Measurements from ENCODE around the gene PER1. TPM values are rescaled to one million over a fixed set of nuclear protein-coding genes. Genes with fewer than 3 reads are reported as not detected.

The PER1 gene
- total RNA-seq, 4 donors from 2014 or later: 55.9 to 211 (median 109) TPM

GRCh38 chr17:8140065-8141029, 11.9 kb downstream of the PER1 start:
- Histone ChIP-seq H3K4me1 (peaks cover 7 to 27% (median 19%) of the 10 kb centered on the region in 4 donors), H3K36me3 (peaks cover 0 to 57% (median 27%) of the 10 kb centered on the region in 4 donors), H3K27me3 (no peaks in the 10 kb centered on the region), H3K27ac (peak overlapping the region; percentile 86 to 93 (median 90)), H3K4me3 (no peak overlapping the region), H3K9me3 (no peaks in the 10 kb centered on the region)
- 88 to 89% methylated on average over 4 to 18 of the region's 18 CpGs for WGBS, 2 donors (ENCODE audit: low coverage in 1 of 2)
- in situ Hi-C loops (cut with MboI; ENCODE audit: low pct_ligation_motif_present in 1 of 4, low pct_unique_long_range_greater_than_20kb in 1 of 4, low sequenced_read_pairs in 3 of 4) (loop anchor here in 1 of 4 donors (25.0 kb wide), 1 partner anchor 903 kb away; the partner anchor contains the start of genes DVL2, GABARAP and PHF23), intact Hi-C loops (cut with DNase I; ENCODE audit: low total_unique reads) (no loop called here)
- DNase-seq: no peak
- TF ChIP-seq POLR2AphosphoS5 (IDR thresholded peaks at IDR 0.05) (peak in 1 of 3 donors; percentile 6), POLR2A (IDR thresholded peaks at IDR 0.05) (no peak)

DNA sequence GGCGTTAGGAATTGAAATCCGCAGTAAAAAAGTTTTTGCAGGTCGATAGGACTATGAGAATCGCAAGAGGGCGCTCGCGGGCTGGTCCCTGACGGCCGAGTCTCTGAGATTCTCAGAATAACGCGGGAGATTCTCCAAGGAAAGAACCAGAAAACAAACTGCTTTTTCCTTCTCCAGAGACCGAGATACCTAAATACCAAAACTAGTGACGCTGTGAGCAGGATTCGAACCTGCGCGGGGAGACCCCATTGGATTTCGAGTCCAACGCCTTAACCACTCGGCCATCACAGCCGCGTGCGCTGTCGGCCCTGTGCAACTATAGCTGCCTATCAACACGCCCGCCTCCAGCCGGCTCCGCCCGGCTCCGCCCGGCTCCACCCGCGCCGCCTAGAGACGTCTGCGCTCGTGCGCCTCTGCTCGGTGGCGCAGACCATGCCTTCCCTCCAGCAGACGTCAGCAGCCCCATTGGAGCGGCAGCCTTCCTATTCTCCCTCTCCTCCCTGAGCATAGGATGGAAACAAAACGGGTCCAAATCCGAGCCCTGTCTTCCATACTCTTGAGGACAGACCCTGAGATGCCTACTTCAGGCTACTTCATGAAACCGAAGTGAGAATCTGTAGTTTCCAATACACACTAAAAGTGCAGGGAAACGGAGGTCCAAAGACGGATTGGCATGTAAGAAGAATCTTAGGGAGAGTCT, 13.4 kb downstream of the PER1 start:
- intact Hi-C loops (cut with DNase I; ENCODE audit: low total_unique reads): no loop called here
- Histone ChIP-seq H3K4me1 (peaks cover 7 to 27% (median 19%) of the 10 kb centered on the region in 4 donors), H3K36me3 (peaks cover 0 to 41% (median 19%) of the 10 kb centered on the region in 4 donors), H3K27me3 (no peaks in the 10 kb centered on the region), H3K9me3 (no peaks in the 10 kb centered on the region), H3K27ac (peak overlapping the region; percentile 86 to 93 (median 90)), H3K4me3 (peak overlapping the region in 2 of 4 donors; percentile 19 to 32)
- peak; percentile 96 for DNase-seq
- WGBS, 2 donors (ENCODE audit: low coverage in 1 of 2): 0 to 1% methylated on average over 15 to 38 of the region's 46 CpGs
- TF ChIP-seq POLR2AphosphoS5 (IDR thresholded peaks at IDR 0.05) (peak; percentile 79 to 88 (median 86)), POLR2A (IDR thresholded peaks at IDR 0.05) (peak; percentile 74), EP300 (IDR thresholded peaks at IDR 0.05; ENCODE audit: low read depth) (no peak)
- TF ChIP-seq, protein P1, sequence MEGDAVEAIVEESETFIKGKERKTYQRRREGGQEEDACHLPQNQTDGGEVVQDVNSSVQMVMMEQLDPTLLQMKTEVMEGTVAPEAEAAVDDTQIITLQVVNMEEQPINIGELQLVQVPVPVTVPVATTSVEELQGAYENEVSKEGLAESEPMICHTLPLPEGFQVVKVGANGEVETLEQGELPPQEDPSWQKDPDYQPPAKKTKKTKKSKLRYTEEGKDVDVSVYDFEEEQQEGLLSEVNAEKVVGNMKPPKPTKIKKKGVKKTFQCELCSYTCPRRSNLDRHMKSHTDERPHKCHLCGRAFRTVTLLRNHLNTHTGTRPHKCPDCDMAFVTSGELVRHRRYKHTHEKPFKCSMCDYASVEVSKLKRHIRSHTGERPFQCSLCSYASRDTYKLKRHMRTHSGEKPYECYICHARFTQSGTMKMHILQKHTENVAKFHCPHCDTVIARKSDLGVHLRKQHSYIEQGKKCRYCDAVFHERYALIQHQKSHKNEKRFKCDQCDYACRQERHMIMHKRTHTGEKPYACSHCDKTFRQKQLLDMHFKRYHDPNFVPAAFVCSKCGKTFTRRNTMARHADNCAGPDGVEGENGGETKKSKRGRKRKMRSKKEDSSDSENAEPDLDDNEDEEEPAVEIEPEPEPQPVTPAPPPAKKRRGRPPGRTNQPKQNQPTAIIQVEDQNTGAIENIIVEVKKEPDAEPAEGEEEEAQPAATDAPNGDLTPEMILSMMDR (IDR thresholded peaks at IDR 0.05): peak; percentile 83 to 98 (median 89)
- in situ Hi-C loops (cut with MboI; ENCODE audit: low pct_ligation_motif_present in 1 of 4, low pct_unique_long_range_greater_than_20kb in 1 of 4, low sequenced_read_pairs in 3 of 4): loop anchor here in 1 of 4 donors (25.0 kb wide), 1 partner anchor 902 kb away; the partner anchor contains the start of genes DVL2, GABARAP and PHF23

- Histone ChIP-seq H3K36me3 (peaks cover 0 to 36% (median 17%) of the 10 kb centered on the region in 4 donors), H3K27me3 (no peaks in the 10 kb centered on the region), H3K27ac (peak overlapping the region; percentile 86 to 93 (median 90)), H3K4me3 (peak overlapping the region in 2 of 4 donors; percentile 19 to 32), H3K9me3 (no peaks in the 10 kb centered on the region), H3K4me1 (peaks cover 7 to 27% (median 19%) of the 10 kb centered on the region in 4 donors)
- DNase-seq: no peak
- WGBS, 2 donors (ENCODE audit: low coverage in 1 of 2): 0 to 2% methylated on average over 7 of the region's 7 CpGs
- in situ Hi-C loops (cut with MboI; ENCODE audit: low pct_ligation_motif_present in 1 of 4, low pct_unique_long_range_greater_than_20kb in 1 of 4, low sequenced_read_pairs in 3 of 4): loop anchor here in 1 of 4 donors (25.0 kb wide), 1 partner anchor 901 kb away; the partner anchor contains the start of genes DVL2, GABARAP and PHF23
- intact Hi-C loops (cut with DNase I; ENCODE audit: low total_unique reads): no loop called here
- TF ChIP-seq, protein P1 (IDR thresholded peaks at IDR 0.05): no peak
- TF ChIP-seq POLR2A (IDR thresholded peaks at IDR 0.05): no peak
- TF ChIP-seq EP300 (IDR thresholded peaks at IDR 0.05; ENCODE audit: low read depth): no peak
- no peak for TF ChIP-seq POLR2AphosphoS5 (IDR thresholded peaks at IDR 0.05)
Observed at GRCh38 chr17:8138374-8138671, 13.9 kb downstream of the PER1 start.

DNA sequence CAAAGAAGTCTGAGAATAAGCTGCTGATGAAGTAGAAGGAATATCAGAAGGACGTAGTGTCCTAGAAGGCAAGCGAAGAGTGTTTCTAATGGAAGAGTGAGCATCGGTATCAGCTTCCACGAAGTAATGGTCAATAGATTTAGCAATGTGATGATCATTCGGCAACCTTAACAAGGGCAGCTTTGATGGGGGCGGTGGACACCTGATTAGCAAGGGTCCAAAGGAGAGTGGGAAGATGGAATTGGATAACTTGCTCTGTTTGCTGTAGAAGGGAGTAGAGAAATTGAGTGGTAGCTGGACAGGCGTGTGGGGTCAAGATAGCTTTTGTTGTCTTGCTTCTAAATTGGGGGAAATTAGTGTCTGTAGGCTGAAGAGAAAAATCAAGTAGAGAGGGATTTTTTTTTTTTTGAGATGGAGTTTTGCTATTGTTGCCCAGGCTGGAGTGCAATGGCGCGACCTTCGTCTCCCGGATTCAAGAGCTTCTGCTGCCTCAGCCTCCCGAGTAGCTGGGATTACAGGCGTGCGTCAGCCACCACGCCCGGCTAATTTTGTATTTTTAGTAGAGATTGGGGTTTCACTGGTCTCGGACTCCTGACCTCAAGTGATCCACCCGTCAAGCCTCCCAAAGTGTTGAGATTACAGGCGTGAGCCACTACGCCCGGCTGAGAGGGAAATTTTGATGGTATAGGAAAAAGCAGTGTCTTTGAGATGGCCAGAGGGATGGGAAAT, 14.4 kb downstream of the PER1 start:
- H3K4me3 ChIP-seq: peak overlapping the region in 2 of 4 donors; percentile 19 to 32
- peak overlapping the region; percentile 86 to 93 (median 90) for H3K27ac ChIP-seq
- H3K36me3 ChIP-seq: peaks cover 0 to 31% (median 14%) of the 10 kb centered on the region in 4 donors
- intact Hi-C loops (cut with DNase I; ENCODE audit: low total_unique reads): no loop called here
- TF ChIP-seq POLR2A (IDR thresholded peaks at IDR 0.05) (no peak), EP300 (IDR thresholded peaks at IDR 0.05; ENCODE audit: low read depth) (no peak), POLR2AphosphoS5 (IDR thresholded peaks at IDR 0.05) (no peak)
- TF ChIP-seq, protein P1 (IDR thresholded peaks at IDR 0.05): no peak
- in situ Hi-C loops (cut with MboI; ENCODE audit: low pct_ligation_motif_present in 1 of 4, low pct_unique_long_range_greater_than_20kb in 1 of 4, low sequenced_read_pairs in 3 of 4): loop anchor here in 1 of 4 donors (25.0 kb wide), 1 partner anchor 901 kb away; the partner anchor contains the start of genes DVL2, GABARAP and PHF23
- H3K27me3 ChIP-seq: no peaks in the 10 kb centered on the region
- DNase-seq: no peak
- 27 to 68% methylated on average over 6 to 21 of the region's 21 CpGs for WGBS, 2 donors (ENCODE audit: low coverage in 1 of 2)
- H3K4me1 ChIP-seq: peaks cover 7 to 27% (median 19%) of the 10 kb centered on the region in 4 donors
- no peaks in the 10 kb centered on the region for H3K9me3 ChIP-seq

Data from transverse colon (tissue), 4 donors.